Measurements from ENCODE around the gene NHSL1.

The NHSL1 gene

GRCh38 chr6:138522611-138523010, 23.3 kb upstream of the NHSL1 start:
- DNase-seq (ENCODE audit: low read depth in 2 of 2) = no peak

- no peak for DNase-seq (ENCODE audit: low read depth in 2 of 2)
These were observed 22.5 kb upstream of the NHSL1 start for GRCh38 chr6:138521790-138522189.

DNA sequence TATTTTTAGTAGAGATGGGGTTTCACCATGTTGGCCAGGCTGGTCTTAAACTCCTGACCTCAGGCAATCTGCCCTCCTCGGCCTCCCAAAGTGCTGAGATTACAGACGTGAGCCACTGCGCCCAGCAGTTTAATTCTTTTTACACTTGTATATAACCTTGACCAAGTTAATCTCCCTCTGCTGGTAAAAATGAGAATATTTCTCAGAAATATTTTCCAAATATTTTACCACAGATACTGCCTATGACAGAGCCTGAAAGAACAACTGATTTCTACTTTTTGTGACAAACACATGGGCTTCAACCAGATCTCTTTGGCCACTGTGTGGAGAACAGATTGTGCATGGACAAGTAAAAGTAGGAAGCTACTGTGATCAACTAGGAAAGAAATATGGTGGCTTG, 21.2 kb upstream of the NHSL1 start:
- DNase-seq (ENCODE audit: low read depth in 2 of 2) = no peak

GRCh38 chr6:138518054-138518453, 18.8 kb upstream of the NHSL1 start:
- no peak for DNase-seq (ENCODE audit: low read depth in 2 of 2)

GRCh38 chr6:138517635-138518034, 18.3 kb upstream of the NHSL1 start:
- peak; percentile 17 to 36 for DNase-seq (ENCODE audit: low read depth in 2 of 2)

DNA sequence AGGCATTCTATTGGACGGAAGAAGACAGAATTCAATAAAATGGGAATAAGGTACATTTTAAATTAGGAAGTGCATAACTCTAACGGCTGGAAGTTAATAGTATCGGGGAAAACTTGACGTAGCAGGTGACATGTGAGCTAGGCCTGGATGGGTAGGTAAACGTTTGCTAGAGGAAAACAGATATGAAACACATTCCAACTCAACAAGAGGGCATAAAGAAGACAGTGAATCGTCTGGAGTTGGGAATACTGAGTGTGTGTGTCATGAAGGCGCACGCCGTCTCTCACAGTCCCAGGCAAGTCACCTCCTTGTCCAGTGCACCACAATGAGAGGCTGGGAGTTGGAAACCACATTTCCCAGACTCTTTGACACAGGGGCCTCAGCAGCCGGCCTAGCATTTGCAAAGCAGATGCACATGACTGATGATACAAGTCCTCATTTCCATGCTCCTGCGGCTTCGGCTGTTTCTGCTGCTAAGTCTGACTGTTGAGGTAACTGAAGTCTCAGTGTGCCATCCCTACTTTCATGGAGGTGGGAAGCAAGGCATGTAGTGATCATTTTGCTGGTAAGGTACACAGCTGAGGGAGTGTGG, 16.5 kb upstream of the NHSL1 start:
- DNase-seq (ENCODE audit: low read depth in 2 of 2) = no peak

- peak in 1 of 2 donors; percentile 1 for DNase-seq (ENCODE audit: low read depth in 2 of 2)
These were observed 15.7 kb upstream of the NHSL1 start for GRCh38 chr6:138514860-138515540.

DNA sequence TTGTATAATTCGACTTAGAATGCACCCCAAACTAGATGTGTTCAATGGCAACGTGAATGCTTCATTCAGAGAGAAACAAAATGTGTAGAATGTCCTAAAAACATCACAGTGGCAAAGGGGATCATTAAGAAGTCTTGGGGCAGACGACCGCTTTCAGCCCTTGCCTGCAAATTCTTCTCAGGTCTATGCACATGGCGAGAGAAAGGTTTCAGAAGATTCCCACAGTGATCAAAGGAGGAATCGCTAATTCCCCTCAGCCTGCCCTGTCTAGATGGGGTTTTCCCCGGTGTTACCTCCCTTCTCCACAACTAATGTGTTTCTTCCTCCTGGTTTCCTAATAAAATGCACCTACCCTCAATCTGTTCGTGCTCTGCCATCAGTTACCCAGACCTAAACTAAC, 13.3 kb upstream of the NHSL1 start:
- no peak for DNase-seq (ENCODE audit: low read depth in 2 of 2)

GRCh38 chr6:138510093-138510492, 10.8 kb upstream of the NHSL1 start:
- DNase-seq (ENCODE audit: low read depth in 2 of 2) = no peak

GRCh38 chr6:138509371-138509770, 10.1 kb upstream of the NHSL1 start:
- DNase-seq (ENCODE audit: low read depth in 2 of 2) = peak in 1 of 2 donors; percentile 1

GRCh38 chr6:138508676-138508988, 9.3 kb upstream of the NHSL1 start:
- DNase-seq (ENCODE audit: low read depth in 2 of 2) = no peak

DNA sequence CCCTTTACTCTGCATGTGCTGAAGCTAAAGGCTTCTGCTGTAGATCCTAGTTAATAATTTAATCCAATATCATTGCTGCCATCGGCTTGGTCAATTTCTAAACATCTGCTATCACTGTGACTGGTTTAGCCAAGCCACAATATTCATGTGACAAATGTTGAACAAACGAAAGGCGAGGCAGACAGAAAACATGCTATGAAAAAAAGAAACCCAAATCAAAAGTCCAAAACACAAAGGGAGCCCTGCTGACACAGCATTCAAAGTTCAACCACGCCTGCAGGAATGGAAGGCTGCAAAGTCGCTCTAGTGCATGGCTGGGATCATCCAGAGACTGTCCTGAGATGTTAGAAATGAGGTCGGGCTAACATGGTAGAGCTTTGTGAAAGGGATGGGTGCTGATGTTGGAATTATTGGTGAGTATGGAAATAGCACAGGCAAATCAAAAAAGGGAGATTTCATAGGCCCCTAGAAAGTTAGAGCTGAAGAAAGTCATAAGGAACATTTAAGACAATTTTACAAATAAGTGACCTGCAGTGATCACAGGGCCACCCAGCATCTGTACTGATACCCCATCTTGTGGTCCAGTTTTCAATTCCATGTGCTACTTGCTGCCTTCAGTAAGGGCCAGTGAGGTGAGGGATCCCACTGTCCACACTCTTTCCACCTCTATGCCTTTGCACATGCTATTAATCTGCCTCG, 8.8 kb upstream of the NHSL1 start:
- no peak for DNase-seq (ENCODE audit: low read depth in 2 of 2)

- DNase-seq (ENCODE audit: low read depth in 2 of 2) = no peak
These were observed 5.7 kb upstream of the NHSL1 start for GRCh38 chr6:138504764-138505689.

- no peak for DNase-seq (ENCODE audit: low read depth in 2 of 2)
These were observed 4.8 kb upstream of the NHSL1 start for GRCh38 chr6:138503881-138504680.

- DNase-seq (ENCODE audit: low read depth in 2 of 2) = no peak
These were observed 3.3 kb upstream of the NHSL1 start for GRCh38 chr6:138502546-138502945.

- DNase-seq (ENCODE audit: low read depth in 2 of 2) = no peak
These were observed 1.7 kb upstream of the NHSL1 start for GRCh38 chr6:138500867-138501446.

DNA sequence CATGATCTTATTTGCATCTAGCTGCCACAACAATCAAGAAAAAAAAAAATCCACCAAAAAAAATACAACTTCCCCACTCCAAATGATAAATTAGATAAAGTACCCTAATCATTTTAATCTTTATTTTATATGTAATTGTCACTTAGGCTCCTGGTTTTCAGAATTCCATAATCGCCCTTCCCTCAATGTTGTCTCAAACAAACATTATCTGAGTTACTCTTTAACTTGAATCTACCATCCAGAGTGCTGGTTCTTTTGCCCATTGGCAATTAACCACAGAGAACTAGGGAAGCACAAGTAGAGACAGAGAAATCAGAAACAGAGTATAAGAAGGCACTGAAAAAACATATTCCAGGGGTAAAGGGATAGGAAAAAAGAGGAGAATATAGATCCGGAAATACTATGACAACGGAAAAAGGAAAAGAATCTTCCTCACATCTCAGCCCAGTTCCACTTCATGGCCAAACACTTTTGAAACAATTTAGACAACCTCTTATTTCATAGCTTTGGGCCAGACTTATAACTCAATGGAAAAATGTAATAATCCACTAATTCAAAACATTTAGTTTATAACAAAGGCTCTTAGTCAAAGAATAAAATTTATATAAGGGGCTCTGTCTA, 861 bp upstream of the NHSL1 start:
- no peak for DNase-seq (ENCODE audit: low read depth in 2 of 2)

GRCh38 chr6:138498629-138499302, 528 bp downstream of the NHSL1 start:
- DNase-seq (ENCODE audit: low read depth in 2 of 2) = no peak

GRCh38 chr6:138497286-138497685, 2.0 kb downstream of the NHSL1 start:
- DNase-seq (ENCODE audit: low read depth in 2 of 2) = no peak

GRCh38 chr6:138494312-138494711, 5.0 kb downstream of the NHSL1 start:
- no peak for DNase-seq (ENCODE audit: low read depth in 2 of 2)
